ENCODE data around the gene SUN2. TPM values are rescaled to one million over a fixed set of nuclear protein-coding genes. Genes with fewer than 3 reads are reported as not detected.

SUN2 gene
- total and polyA plus RNA-seq, 9 of the 15 experiments (the other 6 are each of a cell fraction or from before 2014, with no cell fraction given): 0.11 to 42.6 (median 16.7) TPM

DNA sequence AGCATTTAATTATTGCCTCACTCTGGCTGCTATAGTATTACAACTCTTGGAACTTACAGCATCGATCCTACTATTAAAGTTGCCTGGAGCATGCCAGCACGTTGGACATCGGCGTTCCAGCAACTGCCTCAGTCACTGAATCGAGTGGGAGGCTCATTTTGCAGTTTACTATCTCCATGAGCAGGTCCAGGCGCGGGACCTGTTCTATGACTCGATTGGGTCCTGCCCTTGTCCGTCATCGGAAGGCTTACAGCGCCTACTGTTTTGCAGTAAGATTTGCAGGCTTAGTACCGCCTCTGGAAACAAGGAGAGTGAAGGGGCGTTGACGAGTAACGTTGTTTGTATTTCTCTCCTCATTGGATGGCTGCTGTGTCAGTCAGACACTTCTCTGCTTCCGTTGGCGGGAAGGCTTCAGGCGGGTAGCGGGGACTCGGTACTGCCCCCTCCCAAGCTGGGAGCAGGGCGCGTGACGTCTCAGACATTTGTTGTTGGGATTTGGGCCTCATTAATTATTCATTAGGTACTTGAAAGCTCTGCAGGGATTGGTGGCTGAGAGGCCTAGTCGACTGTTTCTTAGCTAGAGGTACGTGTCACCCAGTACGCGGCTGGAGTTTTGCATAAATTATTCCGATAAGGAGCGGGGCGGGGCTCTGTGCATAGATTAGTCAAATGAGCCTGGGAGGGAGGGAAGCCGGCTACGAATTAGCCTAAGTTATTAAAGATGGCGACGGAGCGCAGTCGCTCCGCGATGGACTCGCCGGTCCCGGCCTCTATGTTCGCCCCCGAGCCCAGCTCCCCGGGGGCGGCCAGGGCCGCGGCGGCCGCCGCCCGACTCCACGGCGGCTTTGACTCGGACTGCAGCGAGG is 50.3 kb downstream of the SUN2 start, which contains the start of gene GTPBP1 (continued):
- TF ChIP-seq RBM39 (optimal IDR thresholded peaks at IDR 0.05; ENCODE audit: low read depth, low read length): no peak
- peak; percentile 54 for TF ChIP-seq TAF9B (IDR thresholded peaks at IDR 0.05; ENCODE audit: partially characterized antibody)
- TF ChIP-seq SMAD1 (IDR thresholded peaks at IDR 0.05; ENCODE audit: low read depth, low read length, partially characterized antibody): peak; percentile 8
- TF ChIP-seq HCFC1 (IDR thresholded peaks at IDR 0.05; ENCODE audit: low read depth, low read length): no peak
- TF ChIP-seq PURB (CRISPR knock-in tag; IDR thresholded peaks at IDR 0.05; ENCODE audit: low read depth): no peak
- no peak for TF ChIP-seq TCF15 (CRISPR knock-in tag; IDR thresholded peaks at IDR 0.05)
- TF ChIP-seq NCOR1 (IDR thresholded peaks at IDR 0.05): peak; percentile 49
- TF ChIP-seq CREM (IDR thresholded peaks at IDR 0.05; ENCODE audit: low read depth): peak; percentile 91
- no peak for TF ChIP-seq ZNF23 (CRISPR knock-in tag; IDR thresholded peaks at IDR 0.05)
- no peak for TF ChIP-seq SRSF3 (IDR thresholded peaks at IDR 0.05; ENCODE audit: insufficient read depth, low read length)
- TF ChIP-seq ZNF785 (CRISPR knock-in tag; IDR thresholded peaks at IDR 0.05): no peak
- no peak; a peak in 1 of 3 replicates for TF ChIP-seq CBX3 (IDR thresholded peaks at IDR 0.05; ENCODE audit: borderline replicate concordance in 1 of 2, low read length in 2 of 2)
- no peak for TF ChIP-seq ZFP30 (CRISPR knock-in tag; IDR thresholded peaks at IDR 0.05; ENCODE audit: borderline replicate concordance)
- TF ChIP-seq MAFK (IDR thresholded peaks at IDR 0.05; ENCODE audit: low read length): peak; percentile 41
- TF ChIP-seq, protein P1, sequence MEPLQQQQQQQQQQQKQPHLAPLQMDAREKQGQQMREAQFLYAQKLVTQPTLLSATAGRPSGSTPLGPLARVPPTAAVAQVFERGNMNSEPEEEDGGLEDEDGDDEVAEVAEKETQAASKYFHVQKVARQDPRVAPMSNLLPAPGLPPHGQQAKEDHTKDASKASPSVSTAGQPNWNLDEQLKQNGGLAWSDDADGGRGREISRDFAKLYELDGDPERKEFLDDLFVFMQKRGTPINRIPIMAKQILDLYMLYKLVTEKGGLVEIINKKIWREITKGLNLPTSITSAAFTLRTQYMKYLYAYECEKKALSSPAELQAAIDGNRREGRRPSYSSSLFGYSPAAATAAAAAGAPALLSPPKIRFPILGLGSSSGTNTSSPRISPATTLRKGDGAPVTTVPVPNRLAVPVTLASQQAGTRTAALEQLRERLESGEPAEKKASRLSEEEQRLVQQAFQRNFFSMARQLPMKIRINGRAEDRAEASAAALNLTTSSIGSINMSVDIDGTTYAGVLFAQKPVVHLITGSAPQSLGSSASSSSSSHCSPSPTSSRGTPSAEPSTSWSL (CRISPR knock-in tag; IDR thresholded peaks at IDR 0.05; ENCODE audit: borderline replicate concordance): no peak
- no peak for TF ChIP-seq ZKSCAN8 (CRISPR knock-in tag; IDR thresholded peaks at IDR 0.05)
- peak; percentile 49; the same call in 1 of the 2 replicates for TF ChIP-seq TOE1 (IDR thresholded peaks at IDR 0.05; ENCODE audit: borderline replicate concordance)
- TF ChIP-seq TOE1 (CRISPR knock-in tag; IDR thresholded peaks at IDR 0.05; ENCODE audit: borderline replicate concordance, low read depth): no peak
- TF ChIP-seq CTCFL (IDR thresholded peaks at IDR 0.05; ENCODE audit: borderline replicate concordance, insufficient read depth, low read depth, low read length, poor library complexity, severe bottlenecking): no peak
- TF ChIP-seq ZNF449 (CRISPR knock-in tag; IDR thresholded peaks at IDR 0.05): no peak
